NCI-H128 (cell line): Measurements from ENCODE around the gene ARPIN.
"Not testable (repeated sequence)": the region's sequence is repeated elsewhere in the genome, so short reads cannot be mapped to it uniquely, and the experiment has no call there.

ENCODE experiments used
- DNase-seq: peaks from one replicate; lab custom pipeline; 2025; ENCODE audit not compliant: unreplicated experiment; lab: John Stamatoyannopoulos, UW

ARPIN gene

DNA sequence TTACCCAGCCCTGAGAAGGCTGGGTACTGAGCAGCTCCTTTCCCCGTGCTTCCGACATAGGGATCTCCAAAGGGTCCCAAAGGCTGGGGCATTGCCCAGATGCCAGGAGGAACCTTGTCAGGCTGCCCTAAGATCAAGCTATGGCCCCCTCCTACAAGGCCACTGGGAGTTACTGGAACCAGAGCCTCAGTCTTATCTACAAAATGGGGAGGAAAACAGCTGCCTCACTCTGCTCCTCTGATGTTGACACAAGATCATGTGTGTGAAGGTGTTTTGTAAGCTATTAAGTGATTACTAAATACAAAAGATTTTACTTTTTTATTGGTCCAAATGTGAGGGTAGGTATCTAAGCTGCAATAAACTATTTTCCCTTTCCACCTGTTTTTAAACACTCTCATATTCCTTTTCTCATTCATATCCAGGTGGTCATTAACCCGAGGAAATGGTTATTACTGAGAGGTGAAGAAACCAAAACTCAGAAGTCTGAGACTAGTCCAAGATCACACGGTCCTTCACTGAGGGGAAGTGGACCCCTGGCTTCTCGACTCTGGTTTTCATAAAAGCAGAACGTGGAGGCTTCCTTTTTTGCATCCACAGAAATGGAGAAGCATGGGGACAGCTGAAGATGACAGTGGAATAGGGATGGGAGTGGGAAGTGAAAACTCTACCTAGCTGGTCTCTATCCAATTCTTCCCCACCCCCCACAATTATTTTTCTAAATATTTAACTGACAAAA lies 1.7 kb downstream of the ARPIN start:
- no peak for DNase-seq

DNA sequence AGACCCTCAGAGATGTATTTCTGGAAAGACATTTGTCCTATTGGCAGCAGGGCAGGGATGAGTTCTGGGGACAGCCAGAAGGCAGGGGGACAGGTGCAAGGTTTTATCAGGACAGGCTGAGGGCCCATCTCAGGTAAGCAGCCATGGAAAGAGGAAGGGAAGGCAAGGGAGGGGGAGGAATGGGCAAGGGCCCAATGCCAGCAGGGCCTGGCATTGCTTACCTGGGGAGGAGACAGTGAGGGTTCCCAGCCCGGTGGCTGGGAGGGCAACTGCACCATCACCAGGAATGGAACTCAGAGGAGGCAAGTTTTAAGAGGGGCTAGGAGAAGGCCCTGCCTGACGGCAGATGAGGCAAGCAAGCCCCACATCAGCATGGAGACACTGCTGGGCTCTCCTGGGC lies 3.1 kb downstream of the ARPIN start:
- DNase-seq: no peak

DNA sequence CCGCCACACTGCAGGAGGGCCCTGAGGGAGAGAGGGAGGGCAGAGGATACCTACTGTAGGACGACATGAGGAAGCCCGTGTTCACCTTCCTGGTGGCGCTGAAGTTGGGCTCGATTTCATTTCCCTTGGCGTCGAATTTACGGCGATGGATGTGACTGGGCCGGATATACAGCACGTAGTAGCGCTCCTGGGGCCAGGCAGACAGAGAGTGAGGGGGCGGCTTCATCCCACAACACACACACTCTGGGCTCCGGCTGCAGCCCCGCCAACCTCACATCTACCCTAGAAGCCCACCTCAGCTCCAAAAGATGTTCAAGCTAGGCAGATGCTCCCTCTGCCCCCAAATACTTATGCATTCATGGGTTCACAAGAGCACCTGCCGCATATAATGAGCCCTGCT lies 4.5 kb downstream of the ARPIN start:
- no peak for DNase-seq

DNA sequence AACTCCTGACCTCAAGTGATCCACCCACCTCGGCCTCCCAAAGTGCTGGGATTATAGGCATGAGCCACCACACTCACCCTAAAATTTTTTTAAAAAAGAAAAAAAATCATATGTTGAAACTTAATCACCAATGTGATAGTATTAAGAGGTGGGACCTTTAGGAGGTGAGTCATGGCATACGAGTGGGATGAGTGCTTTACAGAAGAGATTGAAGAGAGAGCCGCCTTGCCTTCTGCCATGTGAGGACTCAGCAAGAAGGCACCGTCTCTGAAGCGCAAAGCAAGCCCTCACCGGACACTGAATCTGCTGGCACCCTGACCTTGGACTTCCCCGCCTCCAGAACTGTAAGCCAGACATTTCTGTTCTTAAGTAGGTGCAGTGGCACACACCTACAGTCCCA lies 5.5 kb downstream of the ARPIN start:
- DNase-seq: no peak

DNA sequence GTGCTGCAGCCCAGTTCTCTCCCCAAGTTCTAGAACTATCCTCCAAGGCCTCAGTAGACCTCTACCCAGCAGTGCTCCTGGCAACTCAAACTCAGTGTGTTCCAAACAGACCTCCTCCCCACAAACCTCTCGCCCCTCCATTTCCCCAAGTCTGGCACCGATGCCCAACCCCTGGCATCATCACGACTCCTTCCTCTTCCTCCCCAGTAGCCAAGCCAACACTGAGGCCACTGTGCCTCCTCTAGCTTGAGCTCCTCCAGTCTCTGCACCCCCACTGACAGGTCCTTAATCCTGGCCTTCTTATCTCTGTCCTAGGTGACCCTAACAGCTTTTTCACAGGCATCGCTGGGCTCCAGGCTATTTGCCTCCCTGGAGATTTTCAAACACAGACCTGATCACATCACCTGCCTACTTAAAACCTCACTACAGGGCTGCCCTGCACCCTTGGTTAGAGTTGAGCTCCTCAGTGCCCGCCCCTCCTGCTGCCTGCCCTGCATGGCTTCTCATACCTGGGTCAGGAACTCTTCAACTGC lies 6.8 kb downstream of the ARPIN start:
- no peak for DNase-seq

DNA sequence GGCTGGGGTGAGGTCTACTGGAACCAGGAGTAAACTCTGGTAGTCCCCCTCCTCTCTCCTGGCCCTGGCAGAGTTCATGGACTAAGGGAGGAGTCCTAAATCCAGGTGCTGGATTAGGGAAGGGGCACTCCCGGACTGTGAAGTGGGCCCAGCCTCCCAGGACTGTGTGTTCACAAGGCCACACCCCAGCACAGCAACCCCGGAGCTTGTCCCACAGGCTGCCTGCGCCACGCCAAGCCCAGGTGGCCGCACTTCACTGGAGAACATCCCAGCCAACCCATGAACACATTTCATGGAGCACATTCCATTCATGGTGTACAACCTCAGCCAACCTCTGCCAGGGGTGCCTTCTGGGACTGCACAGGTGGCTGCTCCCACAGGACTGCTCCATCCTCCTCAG lies 8.2 kb downstream of the ARPIN start:
- no peak for DNase-seq

DNA sequence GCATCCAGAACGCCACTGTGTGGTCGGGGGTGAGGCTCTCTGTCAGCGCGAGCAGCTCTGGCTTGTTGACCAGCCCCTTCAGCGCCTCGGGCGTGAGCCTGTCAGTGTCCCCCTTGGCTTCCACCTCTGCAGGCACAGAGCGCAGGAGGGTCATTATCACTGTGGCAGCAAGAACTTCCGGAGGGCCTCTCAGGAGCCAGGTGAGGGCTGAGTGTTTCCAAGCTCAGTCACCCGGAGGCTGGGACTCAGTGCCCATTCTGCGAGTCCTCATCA lies 9.0 kb downstream of the ARPIN start:
- no peak for DNase-seq

DNA sequence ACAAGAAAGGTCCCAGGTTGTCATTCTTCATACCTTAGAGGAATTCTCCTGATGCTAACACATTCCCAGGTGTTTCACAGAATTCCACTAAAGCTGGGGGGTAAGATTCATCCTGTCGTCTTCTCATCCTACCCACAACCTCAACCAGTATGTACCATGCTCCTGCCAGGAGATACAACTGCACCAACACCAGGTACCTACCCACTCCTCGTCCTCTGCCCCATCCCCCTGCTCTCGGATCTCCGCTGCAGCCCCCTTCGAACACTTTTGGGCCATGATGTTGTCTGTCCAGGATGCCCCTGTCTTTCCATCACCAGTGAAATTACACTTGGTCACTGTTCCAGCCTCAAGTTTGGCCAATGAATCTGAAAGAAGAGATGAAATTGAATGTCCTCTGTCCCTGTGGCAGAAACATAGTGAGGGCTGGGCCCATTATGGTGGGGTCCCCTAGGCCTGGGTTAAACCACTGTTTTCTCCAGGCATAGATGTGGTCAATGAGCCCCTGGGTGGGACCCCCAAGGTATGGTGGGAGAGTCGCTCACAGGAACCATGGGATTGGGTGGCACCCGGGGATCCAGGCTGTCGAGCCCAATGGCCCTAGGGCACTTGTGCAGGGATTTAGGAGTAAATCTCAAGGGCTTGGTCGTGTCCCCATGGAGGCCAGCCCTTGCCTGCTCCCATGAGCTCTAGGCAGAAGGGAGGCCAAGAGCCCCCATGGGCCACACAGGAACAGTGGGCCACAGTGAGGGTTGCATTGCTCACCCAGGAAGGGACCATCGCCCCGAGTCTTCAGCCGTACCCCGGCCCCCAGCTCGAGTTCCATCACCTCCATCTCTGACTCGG lies 9.5 kb downstream of the ARPIN start:
- DNase-seq: no peak

DNA sequence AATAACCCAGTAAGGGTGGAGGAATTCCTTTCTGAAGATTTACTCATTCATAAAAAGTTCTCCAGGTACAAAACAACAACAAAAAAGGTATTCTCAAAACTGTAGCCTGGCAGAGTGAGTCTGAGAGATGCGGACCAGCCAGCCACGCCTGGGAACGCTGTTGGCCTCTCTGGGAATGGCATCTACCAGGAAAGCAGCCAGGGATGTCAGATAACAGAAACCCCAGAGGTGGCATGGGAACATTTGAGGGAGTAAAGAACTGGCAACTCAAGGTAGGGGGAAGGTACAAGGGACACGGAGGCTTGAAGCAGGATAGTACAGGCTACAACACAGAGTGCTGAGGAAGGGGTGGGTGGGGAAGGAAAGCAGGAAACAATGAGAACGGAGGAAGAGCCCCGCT lies 11.9 kb downstream of the ARPIN start:
- no peak for DNase-seq

DNA sequence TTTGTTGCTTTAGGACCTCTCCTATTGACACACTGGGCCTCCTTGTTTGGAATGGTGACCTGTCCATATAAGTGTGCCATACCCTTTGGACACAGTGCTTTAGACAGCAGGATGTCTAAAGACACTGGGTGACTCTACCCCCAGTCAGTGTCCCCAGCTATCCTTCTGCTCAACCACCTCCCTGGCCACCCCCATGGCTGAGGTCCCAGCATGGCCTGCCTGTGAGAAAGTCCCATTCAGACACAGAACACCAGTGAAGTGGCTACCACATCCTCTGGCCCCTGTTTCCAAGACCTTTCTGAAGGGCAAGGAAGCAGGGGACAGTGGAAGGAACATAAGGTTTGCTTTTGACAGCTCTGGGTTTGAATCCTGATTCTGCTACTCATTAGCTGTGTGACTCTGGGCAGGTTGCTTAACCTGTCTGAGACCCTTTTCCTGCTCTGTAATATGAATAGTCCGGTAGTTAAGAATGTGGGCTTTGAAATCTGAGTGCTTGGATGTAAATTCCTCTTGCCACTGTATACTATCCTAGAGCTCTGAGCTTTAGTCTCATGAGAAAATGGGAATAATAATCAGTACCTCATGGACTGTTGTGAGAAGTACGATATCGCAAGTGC lies 12.7 kb downstream of the ARPIN start:
- DNase-seq: no peak

DNA sequence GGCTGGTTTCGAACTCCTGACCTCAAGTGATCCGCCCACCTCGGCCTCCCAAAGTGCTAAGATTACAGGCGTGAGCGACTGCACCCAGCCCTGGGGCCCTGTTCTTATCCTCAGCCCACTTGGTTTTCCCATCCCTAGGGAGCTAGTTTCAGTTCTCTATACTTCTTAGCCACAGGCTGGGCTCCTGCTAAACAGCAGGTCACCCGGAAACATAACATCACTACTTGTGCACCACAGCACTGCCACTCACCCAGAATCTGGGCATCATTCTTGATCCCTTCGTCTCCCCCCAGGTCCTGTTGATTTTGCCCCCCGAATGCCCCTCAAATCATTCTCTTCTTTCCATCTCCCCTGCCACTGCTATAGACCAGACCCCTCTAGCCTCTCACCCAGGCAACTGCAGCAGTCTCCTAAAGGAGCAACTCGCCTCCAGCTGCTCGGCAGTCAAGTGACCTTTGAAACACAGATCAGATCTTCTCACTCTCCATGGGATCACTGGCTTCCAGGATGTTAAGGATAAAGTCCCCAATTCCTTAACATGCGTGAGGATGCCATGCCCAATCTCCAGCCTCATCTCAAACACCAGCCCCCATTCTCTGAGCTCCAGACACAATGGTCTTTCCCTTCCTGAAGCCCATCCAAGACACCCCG lies 13.3 kb downstream of the ARPIN start:
- no peak for DNase-seq

DNA sequence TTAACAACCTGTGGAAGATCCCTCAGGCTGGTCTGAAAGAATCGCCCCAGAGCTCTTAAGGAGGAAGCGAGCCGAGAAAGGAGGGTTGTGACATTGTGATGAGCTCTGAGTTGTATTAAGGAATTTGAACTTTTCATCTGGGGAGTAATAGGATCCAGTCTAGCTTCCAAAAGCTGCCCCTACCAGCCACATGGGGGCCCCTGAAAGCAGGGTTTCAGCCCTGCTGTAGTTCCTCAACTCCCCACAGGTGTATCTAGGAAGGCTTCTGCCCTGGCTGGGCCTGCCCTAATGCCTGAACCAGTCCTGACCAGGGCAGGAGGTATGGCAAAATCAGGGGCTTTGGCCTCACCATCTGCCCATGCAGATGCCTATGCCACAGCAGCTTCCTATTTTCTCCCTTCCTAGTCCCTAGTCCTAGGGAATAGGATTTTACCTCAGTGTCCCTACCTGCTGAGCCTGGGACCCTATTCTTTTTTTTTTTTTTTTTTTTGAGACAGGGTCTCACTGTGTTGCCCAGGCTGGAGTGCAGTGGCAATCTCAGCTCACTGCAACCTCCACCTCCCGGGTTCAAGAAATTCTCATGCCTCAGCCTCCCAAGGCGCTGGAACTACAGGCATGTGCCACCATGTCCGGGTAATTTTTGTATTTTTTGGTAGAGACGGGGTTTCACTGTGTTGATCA lies 14.0 kb downstream of the ARPIN start:
- no peak for DNase-seq

DNA sequence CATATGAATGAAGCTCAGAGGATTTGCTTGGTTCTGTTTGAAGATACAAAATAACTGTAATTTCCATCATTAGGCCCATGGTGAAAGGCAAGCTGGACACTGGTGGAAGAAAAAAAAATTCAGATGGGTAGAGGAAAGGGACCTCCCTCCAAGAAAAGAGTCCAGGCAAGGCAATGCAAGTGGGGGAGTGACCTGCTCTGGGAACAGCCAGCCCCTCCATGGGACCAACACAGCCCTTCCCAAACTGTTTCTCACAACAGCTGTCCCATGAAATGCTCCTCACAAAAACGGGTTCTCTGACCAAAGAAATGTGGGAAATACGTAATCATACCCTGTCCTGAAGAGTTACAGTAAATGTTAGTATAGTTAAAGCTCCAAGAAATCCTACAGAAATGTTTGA lies 14.6 kb downstream of the ARPIN start:
- DNase-seq: no peak

DNA sequence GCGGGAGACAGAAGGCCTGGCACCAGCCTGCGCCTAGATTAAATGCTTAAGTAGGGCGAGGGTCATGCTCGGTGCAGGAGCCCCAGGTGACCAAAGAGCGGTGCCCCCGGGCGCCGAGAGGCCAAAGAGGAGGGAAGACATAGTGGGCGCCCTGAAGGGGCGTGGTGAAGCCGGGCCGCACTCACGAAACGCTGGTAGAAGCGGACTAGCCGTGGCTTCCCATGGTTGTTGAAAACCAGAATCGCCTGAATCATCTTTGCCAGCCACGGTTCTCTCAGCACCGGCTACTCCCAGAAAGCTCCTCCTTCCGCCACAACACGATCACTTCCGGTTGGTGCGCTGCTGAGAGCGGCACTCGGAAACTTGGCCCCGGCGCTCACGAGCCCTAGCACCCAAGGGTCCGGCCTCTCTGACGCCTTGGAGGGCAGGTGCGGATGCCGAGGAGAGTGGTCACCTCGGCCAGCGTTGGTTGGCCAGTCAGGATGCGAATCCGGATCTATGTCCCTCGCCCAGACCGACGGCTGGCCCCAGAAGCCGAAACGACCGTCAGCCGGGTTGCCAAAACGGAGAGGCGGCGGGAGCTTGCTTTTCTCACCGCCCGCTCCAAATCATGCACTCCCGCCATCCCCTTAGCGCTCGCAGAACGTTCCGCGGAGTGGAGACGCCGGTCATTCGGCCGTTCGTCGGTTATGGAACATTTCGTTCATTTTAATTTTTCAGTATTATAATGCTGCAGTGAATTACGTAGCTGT lies 18.9 kb downstream of the ARPIN start, which contains the start of gene AP3S2:
AP3S2 (minus strand) TSS at position 299 of the 752 bp plus-strand sequence; CDS start at position 254, 45 bp downstream.
- DNase-seq: peak; percentile 78

DNA sequence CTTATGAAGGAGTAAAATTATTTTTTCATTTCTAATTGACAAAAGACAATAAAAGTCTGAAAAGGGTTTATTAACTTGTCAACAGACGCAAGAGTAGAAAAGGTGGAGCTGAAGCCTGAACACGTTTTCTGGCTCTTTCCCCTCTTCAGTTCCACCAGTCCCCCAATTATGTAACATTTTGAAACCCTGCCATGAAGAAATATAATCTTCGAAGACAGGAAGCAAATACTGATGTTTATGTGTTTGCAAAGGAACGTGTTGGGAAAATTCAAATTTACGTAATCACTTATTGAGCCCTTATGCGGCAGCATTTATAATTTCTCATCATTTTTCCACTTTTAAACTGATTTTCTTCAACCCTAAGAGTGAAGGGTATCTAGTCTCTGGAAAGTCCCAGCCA lies 19.7 kb downstream of the ARPIN start:
- no peak for DNase-seq

DNA sequence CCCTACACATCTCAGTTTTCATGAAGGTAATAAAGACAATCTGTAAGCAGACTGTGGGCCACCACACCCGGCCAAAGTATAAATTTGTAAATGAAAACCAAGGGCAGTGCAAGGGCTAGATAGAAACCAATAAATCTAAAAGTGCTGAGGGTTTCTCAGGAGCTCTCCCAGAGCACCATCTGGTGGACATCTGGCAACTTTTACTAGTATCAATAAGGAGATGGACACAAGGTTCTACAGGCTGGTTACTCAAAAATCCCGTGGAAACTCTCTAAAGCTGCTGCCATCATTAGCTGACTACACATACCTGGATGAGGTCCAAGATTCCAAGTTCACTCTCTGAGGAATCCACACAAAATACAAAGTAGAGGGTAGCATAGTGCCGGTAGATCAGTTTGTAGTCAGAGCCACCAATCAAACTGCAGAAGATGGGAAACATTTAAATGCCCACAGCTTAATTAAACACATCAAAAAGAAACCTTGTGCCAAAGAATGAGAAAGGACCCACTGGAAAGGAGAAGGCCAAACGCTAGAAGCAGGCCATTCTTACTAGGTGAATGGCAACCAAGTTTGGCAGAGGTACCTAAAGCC lies 24.4 kb downstream of the ARPIN start:
- DNase-seq: no peak

DNA sequence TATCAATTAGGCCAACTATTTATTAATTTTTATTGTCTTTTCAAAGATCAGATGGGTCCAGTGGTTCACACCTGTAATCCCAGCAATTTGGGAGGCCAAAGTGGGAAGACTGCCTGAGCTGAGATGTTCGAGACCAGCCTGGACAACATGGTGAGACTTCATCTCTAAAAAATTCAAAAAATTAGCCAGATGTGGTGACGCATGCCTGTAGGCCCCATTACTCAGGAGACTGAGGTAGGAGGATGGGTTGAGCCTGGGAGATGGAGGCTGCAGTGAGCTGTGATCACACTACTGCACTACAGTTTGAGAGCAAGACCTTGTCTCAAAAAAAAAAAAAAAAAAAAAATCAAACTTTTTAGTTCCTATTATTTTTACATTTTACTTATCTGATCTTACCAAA lies 27.1 kb downstream of the ARPIN start:
- DNase-seq: no peak

DNA sequence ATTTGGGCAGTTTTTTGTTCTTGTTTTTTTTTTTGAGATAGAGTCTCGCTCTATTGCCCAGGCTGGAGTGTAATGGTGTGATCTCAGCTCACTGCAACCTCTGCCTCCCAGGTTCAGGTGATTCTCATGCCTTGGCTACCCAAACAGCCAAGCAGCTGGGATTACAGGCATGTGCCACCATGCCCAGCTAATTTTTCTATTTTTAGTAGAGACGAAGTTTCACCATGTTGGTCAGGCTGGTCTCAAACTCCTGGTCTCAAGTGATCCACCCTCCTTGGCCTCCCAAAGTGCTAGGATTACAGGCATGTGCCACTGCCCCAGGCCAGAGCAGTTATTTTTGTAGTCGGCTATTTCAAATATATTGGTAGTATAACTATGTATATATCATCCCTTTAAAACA lies 27.6 kb downstream of the ARPIN start:
- DNase-seq: not testable (repeated sequence)

DNA sequence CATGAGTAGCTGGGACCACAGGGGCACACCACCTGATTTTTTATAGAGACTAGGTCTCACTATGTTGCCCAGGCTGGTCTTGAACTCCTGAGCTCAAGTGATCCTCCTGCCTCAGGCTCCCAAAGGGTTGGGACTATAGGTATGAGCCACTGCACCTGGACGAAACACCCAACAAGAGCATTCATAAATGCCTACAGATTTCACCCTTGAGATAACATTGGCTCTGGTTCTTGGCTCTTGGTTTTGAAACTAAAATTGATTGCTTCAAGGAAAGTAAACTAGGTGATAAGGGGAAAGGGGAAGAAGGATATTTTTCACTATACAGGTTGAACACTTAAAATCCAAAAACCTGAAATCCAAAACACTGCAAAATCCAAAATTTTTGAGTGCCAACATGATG lies 29.2 kb downstream of the ARPIN start:
- DNase-seq: no peak

DNA sequence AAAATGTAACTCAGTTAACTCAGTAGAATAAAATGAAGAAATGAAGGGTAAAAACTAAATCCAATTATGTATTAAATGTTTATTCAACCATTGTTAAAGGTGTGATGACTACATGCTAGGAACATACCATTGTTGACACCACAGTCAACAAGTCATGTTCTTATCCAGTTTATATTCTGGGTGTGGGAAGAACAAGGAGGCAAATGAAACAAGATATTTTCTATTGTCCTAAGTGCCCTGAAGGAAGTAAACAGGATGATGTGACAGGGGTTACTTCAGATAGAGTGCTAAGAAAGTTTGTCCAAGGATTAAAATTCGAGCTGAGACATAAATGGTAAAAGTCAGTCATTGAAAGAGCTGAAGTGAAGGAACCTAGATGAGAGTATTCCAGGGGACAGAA lies 32.0 kb downstream of the ARPIN start:
- DNase-seq: no peak
